Activated CD8-positive, alpha-beta memory T cell treated with anti-CD3 and anti-CD28 coated beads, Interleukin-2, amount 10 ng/mL, durations not matched to agents 7 days and 5 days (primary cell): ENCODE measurements around the gene RAD51D. TPM values are rescaled to one million over a fixed set of nuclear protein-coding genes. Genes with fewer than 3 reads are reported as not detected.

Source experiments
- ATAC-seq: fragments of 150-1000 bp; cut with Tn5 transposase; one replicate; pipeline ENCODE4 v1.10.0; 2021; ENCODE audit warnings: moderate library complexity
- CTCF ChIA-PET: fragments of 350-600 bp; sonication (Branson Sonifier 250); formaldehyde crosslinking; loops from one replicate; lab custom pipeline; 2021; ENCODE audit warnings: antibody characterized with exemption; lab: Charles Lee
- DNase-seq: peaks from one replicate; pipeline ENCODE4 v3.0.0-alpha.2; 2020
- H3K27ac Mint-ChIP-seq: one replicate; pipeline ENCODE4 v1.8.0; 2021; ENCODE audit warnings: mild to moderate bottlenecking, mixed read lengths
- H3K27me3 Mint-ChIP-seq: one replicate; pipeline ENCODE4 v1.8.0; 2021; ENCODE audit warnings: mixed read lengths
- H3K36me3 Mint-ChIP-seq: one replicate; pipeline ENCODE4 v1.8.0; 2021; ENCODE audit warnings: mild to moderate bottlenecking, mixed read lengths
- H3K4me1 Mint-ChIP-seq: one replicate; pipeline ENCODE4 v1.8.0; 2021; ENCODE audit warnings: mixed read lengths
- H3K4me3 Mint-ChIP-seq: one replicate; pipeline ENCODE4 v1.8.0; 2021; ENCODE audit warnings: mild to moderate bottlenecking, moderate library complexity, mixed read lengths
- H3K9me3 Mint-ChIP-seq: one replicate; pipeline ENCODE4 v1.8.0; 2022; ENCODE audit warnings: low read depth, mixed read lengths
- total RNA-seq, 2 experiments: library from RNA; stranded (reverse); gene quantifications; one replicate each; pipeline ENCODE4 v1.2.3, GENCODE V29; 2021

Gene RAD51D
- total RNA-seq: 10 to 100 TPM; 34.0 to 43.0 TPM

DNA sequence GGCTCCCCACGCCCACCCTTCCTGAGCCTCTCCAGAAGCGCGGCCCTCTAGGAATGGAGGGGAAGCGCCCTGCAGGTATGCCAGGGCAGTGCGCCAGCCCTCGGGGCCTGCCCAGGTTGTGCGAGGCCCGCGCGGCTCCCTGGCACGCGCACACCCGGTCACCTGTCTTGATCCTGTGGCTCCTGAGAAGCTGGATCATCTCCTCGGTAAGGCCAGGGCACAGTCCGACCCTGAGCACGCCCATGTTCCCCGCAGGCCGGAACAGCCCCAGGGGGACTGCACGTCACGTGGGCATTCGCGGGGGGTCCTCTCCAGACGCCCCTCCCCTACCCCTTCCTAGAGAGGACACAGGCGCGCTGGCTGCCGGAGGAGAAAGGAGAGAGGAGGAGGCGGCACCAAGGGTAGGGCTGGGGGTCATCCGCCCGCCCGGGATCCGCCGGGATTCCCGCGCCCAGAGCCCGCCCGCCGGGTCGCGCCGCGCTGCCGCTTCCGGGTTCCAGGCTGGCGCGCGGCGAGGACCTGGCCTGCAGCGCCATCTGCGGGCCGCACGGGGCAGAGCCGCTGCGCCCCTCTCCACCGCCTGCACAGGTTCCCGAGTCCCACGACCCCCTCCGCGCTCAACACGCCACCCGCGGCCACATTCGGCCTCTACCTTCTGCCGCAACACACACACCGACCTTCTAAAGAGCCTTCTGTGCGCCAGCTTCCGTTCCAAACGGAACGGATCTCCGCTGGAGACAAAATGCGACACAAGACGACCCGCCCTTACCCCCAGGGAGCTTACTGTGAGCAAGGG lies at the start of gene RAD51D:
Gene RAD51D (minus strand): TSS at position 491 of the 796 bp plus-strand sequence. CDS start 247 bp downstream, at position 244.
- peaks cover 23% of the 10 kb centered on the region for H3K36me3 Mint-ChIP-seq
- peak; percentile 85 for DNase-seq
- H3K4me1 Mint-ChIP-seq: peaks cover 42% of the 10 kb centered on the region
- peak; percentile 93 for ATAC-seq
- CTCF ChIA-PET: interaction anchor here (0.5 to 4.5 kb wide), 42 partner anchors 9 to 758 kb away, joined by 3 to 109 read pairs (median 5); partner anchors contain the start of genes LIG3, NLE1 and RFFL
- no peaks in the 10 kb centered on the region for H3K27me3 Mint-ChIP-seq
- peak within 1 kb of the TSS; percentile 89 for H3K27ac Mint-ChIP-seq
- peak within 1 kb of the TSS; percentile 79 for H3K4me3 Mint-ChIP-seq
- H3K9me3 Mint-ChIP-seq: no peaks in the 10 kb centered on the region

DNA sequence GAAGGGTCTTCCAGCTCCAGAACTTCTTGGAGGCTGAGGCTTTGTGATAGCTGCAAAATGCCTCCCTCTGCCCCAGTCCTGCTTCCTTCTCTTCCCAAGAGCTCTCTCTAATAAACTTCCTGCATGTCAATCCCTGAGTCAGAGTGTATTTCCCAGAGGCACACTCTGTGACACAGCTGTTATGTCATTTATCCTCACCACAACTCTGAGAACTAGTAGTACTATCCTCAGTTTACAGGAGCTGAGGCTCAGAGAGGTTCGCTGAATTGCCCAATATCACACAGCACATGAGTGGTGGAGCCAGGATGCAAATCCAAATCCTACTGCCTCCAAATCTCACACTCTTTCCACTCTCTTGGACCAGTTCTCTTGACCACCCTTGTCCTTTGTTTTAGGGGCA lies 48.0 kb upstream of the RAD51D start:
- Mint-ChIP-seq H3K27ac (no peak overlapping the region), H3K4me3 (no peak overlapping the region), H3K36me3 (no peaks in the 10 kb centered on the region), H3K9me3 (no peaks in the 10 kb centered on the region), H3K27me3 (no peaks in the 10 kb centered on the region), H3K4me1 (peaks cover 20% of the 10 kb centered on the region)
- ATAC-seq: no peak
- no peak for DNase-seq
- CTCF ChIA-PET: interaction anchor here (1.0 to 1.8 kb wide), 3 partner anchors 28 to 579 kb away, joined by 3 to 6 read pairs (median 5); no protein-coding TSS in a partner anchor

DNA sequence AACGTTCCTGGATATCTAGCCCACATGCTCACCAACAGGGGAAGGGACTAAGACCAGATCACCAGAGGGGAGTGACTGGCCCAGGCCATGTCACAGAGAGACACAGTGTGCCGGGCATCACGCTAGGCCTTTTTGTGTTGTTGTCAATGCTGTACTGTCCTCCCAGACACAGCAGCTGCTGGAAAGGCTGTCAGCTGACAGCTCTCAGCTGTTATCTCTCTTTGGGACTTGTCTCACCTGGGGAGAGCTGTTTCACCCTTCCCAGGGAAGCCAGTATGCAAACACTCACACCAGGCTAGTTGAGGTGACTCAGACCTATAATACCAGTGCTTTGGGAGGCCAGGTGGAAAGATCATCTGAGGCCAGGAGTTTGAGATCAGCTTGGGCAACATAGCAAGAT lies 47.4 kb upstream of the RAD51D start:
- no peak for DNase-seq
- peaks cover 17% of the 10 kb centered on the region for H3K4me1 Mint-ChIP-seq
- no peak overlapping the region for H3K4me3 Mint-ChIP-seq
- CTCF ChIA-PET: interaction anchor here (1.0 to 1.8 kb wide), 4 partner anchors 17 to 580 kb away, joined by 3 to 6 read pairs (median 4); no protein-coding TSS in a partner anchor
- H3K27me3 Mint-ChIP-seq: no peaks in the 10 kb centered on the region
- no peak overlapping the region for H3K27ac Mint-ChIP-seq
- H3K9me3 Mint-ChIP-seq: no peaks in the 10 kb centered on the region
- no peak for ATAC-seq
- no peaks in the 10 kb centered on the region for H3K36me3 Mint-ChIP-seq

DNA sequence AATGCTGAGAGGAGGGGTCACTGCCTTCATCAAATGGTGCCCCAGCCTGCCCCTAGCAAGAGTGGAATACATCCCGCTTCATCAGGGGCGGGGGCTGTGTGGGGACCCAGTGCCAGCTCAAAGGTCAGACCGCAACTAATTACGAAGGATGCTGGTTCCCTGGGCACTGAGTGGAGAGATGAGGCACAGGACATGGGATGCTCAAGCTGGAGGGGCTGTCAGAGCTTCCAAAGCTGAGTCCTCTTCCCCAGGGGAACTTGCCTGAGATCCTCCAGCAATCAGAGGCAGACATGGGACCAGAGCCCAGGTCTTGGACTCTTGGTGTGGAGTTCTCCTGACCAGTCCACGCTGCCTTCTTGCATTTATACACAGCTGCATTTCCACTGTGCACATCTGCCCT lies 46.9 kb upstream of the RAD51D start:
- peaks cover 17% of the 10 kb centered on the region for H3K4me1 Mint-ChIP-seq
- H3K27ac Mint-ChIP-seq: no peak overlapping the region
- no peaks in the 10 kb centered on the region for H3K27me3 Mint-ChIP-seq
- no peak for ATAC-seq
- no peak overlapping the region for H3K4me3 Mint-ChIP-seq
- CTCF ChIA-PET: interaction anchor here (1.1 to 1.8 kb wide), 3 partner anchors 18 to 581 kb away, joined by 3 to 5 read pairs (median 3); no protein-coding TSS in a partner anchor
- DNase-seq: no peak
- no peaks in the 10 kb centered on the region for H3K36me3 Mint-ChIP-seq
- H3K9me3 Mint-ChIP-seq: no peaks in the 10 kb centered on the region

DNA sequence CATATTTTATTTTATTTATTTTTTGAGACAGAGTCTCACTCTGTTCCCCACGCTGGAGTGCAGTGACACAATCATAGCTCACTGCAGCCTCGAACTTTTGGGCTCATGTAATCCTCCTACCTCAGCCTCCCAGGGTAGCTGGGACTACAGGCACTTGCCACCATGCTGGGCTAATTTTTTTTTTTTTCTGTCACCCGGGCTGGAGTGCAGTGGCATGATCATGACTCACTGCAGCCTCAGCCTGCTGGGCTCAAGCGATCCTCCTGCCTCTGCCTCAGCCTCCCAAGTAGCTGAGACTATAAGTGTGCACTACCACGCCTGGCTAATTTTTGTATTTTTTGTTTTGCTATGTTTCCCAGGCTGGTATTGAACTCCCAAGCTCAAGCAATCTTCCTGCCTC lies 45.1 kb upstream of the RAD51D start:
- CTCF ChIA-PET: interaction anchor here (1.4 kb wide), 1 partner anchor 599 kb away, joined by 6 read pairs; no protein-coding TSS in a partner anchor
- H3K27ac Mint-ChIP-seq: no peak overlapping the region
- no peak overlapping the region for H3K4me3 Mint-ChIP-seq
- peaks cover 4% of the 10 kb centered on the region for H3K36me3 Mint-ChIP-seq
- no peak for DNase-seq
- no peaks in the 10 kb centered on the region for H3K9me3 Mint-ChIP-seq
- no peak for ATAC-seq
- no peaks in the 10 kb centered on the region for H3K27me3 Mint-ChIP-seq
- H3K4me1 Mint-ChIP-seq: peaks cover 29% of the 10 kb centered on the region

DNA sequence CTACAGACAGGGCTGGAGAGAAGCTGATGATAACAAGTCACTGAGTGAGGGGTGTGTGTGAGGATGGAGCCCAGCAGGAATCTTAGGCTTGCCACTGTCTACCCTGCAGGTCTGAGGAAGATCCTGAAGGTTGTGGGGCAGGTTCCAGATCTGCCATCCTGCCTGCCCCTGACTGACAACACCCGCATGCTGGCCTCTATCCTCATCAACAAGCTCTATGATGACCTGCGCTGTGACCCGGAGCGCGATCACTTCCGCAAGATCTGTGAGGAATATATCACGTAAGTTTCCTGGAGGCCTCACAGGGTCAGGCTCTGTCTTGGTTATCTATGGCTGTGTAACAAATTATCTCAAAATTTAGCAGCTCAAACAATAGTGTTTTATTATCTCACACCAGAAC lies 44.2 kb upstream of the RAD51D start:
- no peak for DNase-seq
- H3K36me3 Mint-ChIP-seq: peaks cover 4% of the 10 kb centered on the region
- no peak overlapping the region for H3K27ac Mint-ChIP-seq
- no peak overlapping the region for H3K4me3 Mint-ChIP-seq
- CTCF ChIA-PET: interaction anchor here (1.1 to 1.4 kb wide), 2 partner anchors 583 to 600 kb away, joined by 3 to 6 read pairs; no protein-coding TSS in a partner anchor
- no peaks in the 10 kb centered on the region for H3K27me3 Mint-ChIP-seq
- peaks cover 33% of the 10 kb centered on the region for H3K4me1 Mint-ChIP-seq
- ATAC-seq: no peak
- no peaks in the 10 kb centered on the region for H3K9me3 Mint-ChIP-seq

DNA sequence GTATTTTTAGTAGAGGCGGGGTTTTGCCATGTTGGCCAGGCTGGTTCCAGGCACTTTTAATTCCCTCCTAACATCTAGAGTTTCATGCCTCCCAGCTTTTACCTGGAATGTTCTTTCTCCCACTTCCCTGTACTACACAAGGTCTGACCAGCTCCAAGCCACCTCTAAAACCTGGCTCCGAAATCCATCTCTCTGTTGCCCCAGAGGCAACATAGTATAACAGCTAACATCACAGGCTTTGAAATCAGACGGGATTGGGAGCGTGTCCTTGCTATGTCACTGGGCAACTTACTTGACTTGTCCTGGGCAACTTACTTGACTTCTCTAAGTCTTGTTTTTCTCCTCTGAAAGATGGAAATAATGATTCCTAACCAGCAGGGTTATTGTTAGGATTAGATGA lies 43.1 kb upstream of the RAD51D start:
- peaks cover 4% of the 10 kb centered on the region for H3K36me3 Mint-ChIP-seq
- H3K4me1 Mint-ChIP-seq: peaks cover 33% of the 10 kb centered on the region
- no peaks in the 10 kb centered on the region for H3K27me3 Mint-ChIP-seq
- H3K9me3 Mint-ChIP-seq: no peaks in the 10 kb centered on the region
- DNase-seq (no peak), ATAC-seq (no peak)
- H3K27ac Mint-ChIP-seq: no peak overlapping the region
- no peak overlapping the region for H3K4me3 Mint-ChIP-seq
- CTCF ChIA-PET: interaction anchor here (0.7 kb wide), 1 partner anchor 51 kb away, joined by 3 read pairs; no protein-coding TSS in a partner anchor

DNA sequence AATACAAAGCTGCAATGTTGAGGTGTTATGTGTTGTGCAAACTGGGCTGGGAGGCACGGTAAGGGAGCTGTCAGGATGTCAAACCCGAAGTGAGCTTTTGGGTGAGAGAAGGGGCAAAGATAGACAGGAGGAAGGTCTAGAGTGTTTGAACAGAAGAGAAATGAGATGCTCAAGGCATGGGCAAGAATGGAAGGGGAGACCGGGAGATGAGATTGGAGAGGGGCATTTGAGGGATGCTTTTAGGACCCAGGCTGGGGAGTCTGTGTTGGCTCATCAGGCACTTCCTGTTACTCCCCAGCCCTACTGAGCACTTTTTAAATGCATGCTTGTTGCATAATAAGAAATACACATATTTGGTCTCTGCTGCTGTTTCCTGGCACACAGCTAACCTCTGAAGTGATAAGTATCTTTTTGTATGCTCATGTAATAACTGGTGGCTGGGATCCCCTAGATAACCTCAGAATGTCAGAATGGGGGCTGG lies 41.7 kb upstream of the RAD51D start:
- Mint-ChIP-seq H3K27ac (peak overlapping the region; percentile 69), H3K9me3 (no peaks in the 10 kb centered on the region), H3K4me1 (peaks cover 33% of the 10 kb centered on the region), H3K36me3 (peaks cover 4% of the 10 kb centered on the region), H3K27me3 (no peaks in the 10 kb centered on the region), H3K4me3 (peak overlapping the region; percentile 2)
- CTCF ChIA-PET: interaction anchor here (0.9 to 1.3 kb wide), 3 partner anchors 18 to 603 kb away, joined by 3 read pairs; no protein-coding TSS in a partner anchor
- DNase-seq (peak; percentile 47), ATAC-seq (peak; percentile 79)

DNA sequence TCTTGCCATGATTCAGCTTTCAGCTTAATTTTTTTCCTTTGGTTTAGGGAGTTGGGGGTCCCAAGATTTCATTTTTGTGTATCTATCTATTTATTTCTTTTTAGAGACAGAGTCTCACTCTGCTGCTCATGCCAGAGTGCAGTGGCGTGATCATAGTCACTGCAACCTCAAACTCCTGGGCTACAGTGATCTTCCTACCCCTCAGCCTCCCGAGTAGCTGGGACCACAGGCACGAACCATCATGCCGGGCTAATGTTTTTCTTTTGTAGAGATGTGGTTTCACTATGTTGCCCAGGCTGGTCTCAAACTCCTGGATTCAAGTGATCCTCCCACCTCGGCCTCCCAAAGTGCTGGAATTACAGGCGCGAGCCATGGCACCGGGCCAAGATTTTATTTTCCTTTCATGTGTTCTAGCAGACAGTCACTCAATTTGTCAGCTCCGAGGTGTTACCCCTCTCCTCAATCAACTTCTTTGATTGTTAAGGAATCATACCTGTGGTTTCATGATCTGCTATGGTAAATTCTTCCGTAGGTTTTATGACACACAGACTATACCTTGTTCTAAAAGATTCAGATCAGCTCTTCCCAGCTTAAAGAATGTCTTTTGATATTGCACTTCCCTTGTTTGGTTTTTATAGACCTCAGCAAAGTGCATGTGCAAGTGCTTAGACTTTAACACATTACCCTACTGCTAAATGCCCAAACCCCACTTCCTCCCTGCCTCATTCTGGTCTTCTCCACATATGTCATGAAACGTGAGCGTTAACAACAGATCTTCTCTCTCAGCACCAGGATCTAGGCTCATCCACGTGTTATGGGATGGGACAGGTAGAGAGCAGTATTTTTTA lies 40.9 kb upstream of the RAD51D start:
- ATAC-seq: peak; percentile 68
- Mint-ChIP-seq H3K9me3 (no peaks in the 10 kb centered on the region), H3K27me3 (no peaks in the 10 kb centered on the region), H3K4me1 (peaks cover 32% of the 10 kb centered on the region), H3K4me3 (peak overlapping the region; percentile 2), H3K27ac (peak overlapping the region; percentile 69), H3K36me3 (peaks cover 4% of the 10 kb centered on the region)
- DNase-seq: peak; percentile 48
- CTCF ChIA-PET: interaction anchor here (1.0 to 1.3 kb wide), 3 partner anchors 17 to 604 kb away, joined by 3 read pairs; no protein-coding TSS in a partner anchor

DNA sequence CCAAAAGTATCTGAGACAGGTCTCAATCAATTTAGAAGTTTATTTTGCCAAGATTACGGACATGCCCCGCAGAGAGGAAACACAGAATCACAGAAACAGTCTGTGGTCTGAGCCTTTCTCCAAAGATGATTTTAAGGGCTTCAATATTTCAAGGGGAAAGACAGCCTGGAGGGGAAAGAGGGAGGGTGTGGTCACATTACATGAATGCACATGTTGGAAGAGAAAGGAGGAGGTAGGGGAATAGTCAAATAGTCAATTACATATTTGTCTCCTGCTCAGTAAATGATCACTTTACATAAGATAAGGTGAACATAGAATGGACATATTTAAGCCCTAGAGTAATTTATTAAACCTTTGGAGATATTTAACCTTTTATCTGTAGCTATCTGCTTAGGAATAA lies 40.3 kb upstream of the RAD51D start:
- CTCF ChIA-PET: interaction anchor here (1.3 kb wide), 1 partner anchor 18 kb away, joined by 3 read pairs; no protein-coding TSS in a partner anchor
- H3K27ac Mint-ChIP-seq: no peak overlapping the region

DNA sequence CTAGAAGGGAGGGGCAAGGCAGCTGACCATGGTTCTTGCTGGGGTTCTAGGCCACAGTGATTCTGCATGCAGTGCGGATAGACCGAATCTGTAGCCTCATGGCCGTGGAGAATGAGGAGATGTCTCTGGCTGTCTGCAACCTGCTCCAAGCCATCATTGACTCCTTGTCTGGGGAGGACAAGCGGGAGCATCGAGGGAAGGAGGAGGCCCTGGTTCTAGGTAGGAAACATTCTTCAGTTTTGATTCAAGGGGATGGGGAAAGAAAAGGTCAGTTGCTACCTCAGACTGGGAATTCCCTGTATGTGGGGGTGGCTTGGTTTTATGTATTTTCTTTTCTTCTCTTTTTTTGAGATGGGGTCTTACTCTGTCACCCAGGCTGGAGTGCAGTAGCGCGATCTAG lies 35.6 kb upstream of the RAD51D start:
- DNase-seq (no peak), ATAC-seq (no peak)
- H3K27ac Mint-ChIP-seq: no peak overlapping the region
- peaks cover 8% of the 10 kb centered on the region for H3K4me1 Mint-ChIP-seq
- H3K27me3 Mint-ChIP-seq: peaks cover 9% of the 10 kb centered on the region
- CTCF ChIA-PET: interaction anchor here (1.4 kb wide), 1 partner anchor 12 kb away, joined by 3 read pairs; no protein-coding TSS in a partner anchor
- no peak overlapping the region for H3K4me3 Mint-ChIP-seq
- no peaks in the 10 kb centered on the region for H3K9me3 Mint-ChIP-seq
- no peaks in the 10 kb centered on the region for H3K36me3 Mint-ChIP-seq

More for the DNA sequence above, 40.3 kb upstream of the RAD51D start:
- Mint-ChIP-seq H3K36me3 (peaks cover 4% of the 10 kb centered on the region), H3K9me3 (no peaks in the 10 kb centered on the region), H3K4me3 (no peak overlapping the region), H3K4me1 (peaks cover 28% of the 10 kb centered on the region), H3K27me3 (no peaks in the 10 kb centered on the region)
- DNase-seq (no peak), ATAC-seq (no peak)

DNA sequence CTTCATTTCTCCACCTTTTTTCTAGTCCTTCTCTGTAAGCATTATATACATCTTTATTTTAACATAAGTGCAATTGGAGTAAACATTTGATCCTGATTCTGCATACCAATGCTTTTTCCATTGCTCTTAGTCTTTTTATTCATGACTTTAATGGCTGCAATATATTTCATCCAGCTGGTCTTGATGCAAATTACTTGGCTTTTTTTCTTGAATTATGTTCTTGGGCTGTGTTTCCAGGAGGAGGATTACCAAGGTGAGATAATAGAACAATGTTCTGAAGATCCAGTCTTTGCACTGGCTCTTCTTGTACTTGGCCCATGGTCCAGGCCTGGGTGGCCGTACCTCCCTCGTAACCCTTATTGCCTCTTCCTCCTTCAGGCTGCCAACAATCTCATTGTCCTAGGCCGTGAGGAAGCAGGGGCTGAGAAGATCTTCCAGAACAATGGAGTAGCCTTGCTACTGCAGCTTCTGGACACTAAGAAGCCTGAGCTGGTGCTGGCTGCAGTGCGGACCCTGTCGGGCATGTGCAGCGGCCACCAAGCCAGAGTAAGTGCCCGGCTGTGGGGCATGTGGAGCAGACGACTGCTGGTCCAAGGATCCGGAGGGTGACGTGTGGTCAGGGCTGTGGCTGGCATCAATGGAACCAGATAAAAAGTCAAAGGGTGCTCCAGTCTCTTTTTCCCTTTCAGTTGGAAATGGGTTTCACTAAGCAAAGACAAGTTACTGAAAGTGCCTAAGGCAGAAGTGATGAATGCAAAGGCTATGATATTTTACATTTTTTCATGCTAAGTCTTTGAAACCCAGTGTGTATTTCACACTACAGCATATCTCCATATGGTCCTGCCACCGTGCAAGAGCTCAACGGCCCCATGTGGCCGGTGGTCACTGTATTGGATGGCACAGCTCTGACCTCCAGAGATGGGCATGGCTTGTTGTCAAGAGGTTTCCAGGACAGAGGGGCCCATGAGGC lies 34.8 kb upstream of the RAD51D start:
- Mint-ChIP-seq H3K4me3 (no peak overlapping the region), H3K27me3 (peaks cover 9% of the 10 kb centered on the region), H3K36me3 (no peaks in the 10 kb centered on the region), H3K4me1 (peaks cover 2% of the 10 kb centered on the region), H3K27ac (no peak overlapping the region), H3K9me3 (no peaks in the 10 kb centered on the region)
- DNase-seq (no peak), ATAC-seq (no peak)
- CTCF ChIA-PET: no interaction called here
